EH (cell line): ENCODE data around the gene CLIP1.
"Not testable (repeated sequence)": the region's sequence is repeated elsewhere in the genome, so short reads cannot be mapped to it uniquely, and the experiment has no call there.

Experiments
- DNase-seq: peaks from one replicate; pipeline ENCODE4 v3.0.0-alpha.2; 2015; ENCODE audit warnings: low read depth

The CLIP1 gene

GRCh38 chr12:122395319-122395718 is 27.1 kb downstream of the CLIP1 start:
- peak; percentile 87 for DNase-seq

GRCh38 chr12:122394626-122395194 is 27.8 kb downstream of the CLIP1 start:
- peak; percentile 25 for DNase-seq

- DNase-seq, result no peak
These were observed 28.7 kb downstream of the CLIP1 start for GRCh38 chr12:122393817-122394216.

- no peak for DNase-seq
These were observed 30.1 kb downstream of the CLIP1 start for GRCh38 chr12:122392411-122392810.

GRCh38 chr12:122389677-122390076 is 32.8 kb downstream of the CLIP1 start:
- peak; percentile 24 for DNase-seq

GRCh38 chr12:122387887-122388286 is 34.6 kb downstream of the CLIP1 start:
- DNase-seq, result no peak

GRCh38 chr12:122385171-122386016 is 37.1 kb downstream of the CLIP1 start:
- DNase-seq, result no peak

GRCh38 chr12:122382919-122383350 is 39.5 kb downstream of the CLIP1 start:
- no peak for DNase-seq

- no peak for DNase-seq
These were observed 41.4 kb downstream of the CLIP1 start for GRCh38 chr12:122381021-122381420.

GRCh38 chr12:122376751-122377150 is 45.7 kb downstream of the CLIP1 start:
- not testable (repeated sequence) for DNase-seq

GRCh38 chr12:122374707-122375106 is 47.8 kb downstream of the CLIP1 start:
- DNase-seq, result no peak

GRCh38 chr12:122371475-122372045 is 50.9 kb downstream of the CLIP1 start:
- no peak for DNase-seq

GRCh38 chr12:122368361-122369073 is 54.0 kb downstream of the CLIP1 start:
- DNase-seq, result peak; percentile 72

- DNase-seq, result not testable (repeated sequence)
These were observed 54.8 kb downstream of the CLIP1 start for GRCh38 chr12:122367632-122368031.

GRCh38 chr12:122366685-122367475 is 55.6 kb downstream of the CLIP1 start:
- DNase-seq, result peak; percentile 96

- DNase-seq, result peak; percentile 34
These were observed 57.2 kb downstream of the CLIP1 start for GRCh38 chr12:122365226-122365625.

GRCh38 chr12:122363782-122364181 is 58.7 kb downstream of the CLIP1 start:
- DNase-seq, result peak; percentile 35

GRCh38 chr12:122362755-122363154 is 59.7 kb downstream of the CLIP1 start:
- no peak for DNase-seq

- not testable (repeated sequence) for DNase-seq
These were observed 64.1 kb downstream of the CLIP1 start for GRCh38 chr12:122358403-122358802.

- DNase-seq, result not testable (repeated sequence)
These were observed 64.9 kb downstream of the CLIP1 start for GRCh38 chr12:122357536-122357935.

GRCh38 chr12:122356991-122357390 is 65.5 kb downstream of the CLIP1 start:
- DNase-seq, result not testable (repeated sequence)
